ENCODE data around the gene ZCCHC17.
"Not testable (repeated sequence)": the region's sequence is repeated elsewhere in the genome, so short reads cannot be mapped to it uniquely, and the experiment has no call there.

Gene ZCCHC17

DNA sequence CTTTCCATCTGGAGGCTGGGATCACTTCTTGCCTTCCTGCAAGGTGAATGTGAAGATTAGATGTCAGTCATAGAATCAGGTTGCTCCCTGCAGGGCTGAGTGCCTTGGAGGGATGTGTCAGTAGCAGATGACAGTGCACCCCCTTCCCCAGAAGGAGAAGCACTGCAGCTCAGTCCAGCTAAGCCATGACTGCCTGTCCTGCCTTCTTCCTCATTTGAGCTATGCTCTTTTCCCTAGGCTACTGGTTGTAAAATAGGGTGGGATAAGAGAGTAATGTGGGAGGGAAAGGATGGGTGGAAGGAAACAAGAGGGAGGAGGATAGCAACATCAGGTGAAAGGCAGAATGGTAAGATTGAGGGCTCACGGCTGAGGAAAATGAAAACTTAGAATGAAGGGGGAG, 87.1 kb downstream of the ZCCHC17 start:
- no peaks in the 10 kb centered on the region for H3K9me2 ChIP-seq (replicated peaks; ENCODE audit: low read depth, low read length)
- no peaks in the 10 kb centered on the region for H3K36me3 ChIP-seq (ENCODE audit: insufficient read depth, low read length)
- no peaks in the 10 kb centered on the region for H3K79me2 ChIP-seq (ENCODE audit: insufficient read depth, low read length)
- no peak overlapping the region for H3K4me2 ChIP-seq (ENCODE audit: low read depth, low read length, poor library complexity, severe bottlenecking)
- TF ChIP-seq, protein P1, sequence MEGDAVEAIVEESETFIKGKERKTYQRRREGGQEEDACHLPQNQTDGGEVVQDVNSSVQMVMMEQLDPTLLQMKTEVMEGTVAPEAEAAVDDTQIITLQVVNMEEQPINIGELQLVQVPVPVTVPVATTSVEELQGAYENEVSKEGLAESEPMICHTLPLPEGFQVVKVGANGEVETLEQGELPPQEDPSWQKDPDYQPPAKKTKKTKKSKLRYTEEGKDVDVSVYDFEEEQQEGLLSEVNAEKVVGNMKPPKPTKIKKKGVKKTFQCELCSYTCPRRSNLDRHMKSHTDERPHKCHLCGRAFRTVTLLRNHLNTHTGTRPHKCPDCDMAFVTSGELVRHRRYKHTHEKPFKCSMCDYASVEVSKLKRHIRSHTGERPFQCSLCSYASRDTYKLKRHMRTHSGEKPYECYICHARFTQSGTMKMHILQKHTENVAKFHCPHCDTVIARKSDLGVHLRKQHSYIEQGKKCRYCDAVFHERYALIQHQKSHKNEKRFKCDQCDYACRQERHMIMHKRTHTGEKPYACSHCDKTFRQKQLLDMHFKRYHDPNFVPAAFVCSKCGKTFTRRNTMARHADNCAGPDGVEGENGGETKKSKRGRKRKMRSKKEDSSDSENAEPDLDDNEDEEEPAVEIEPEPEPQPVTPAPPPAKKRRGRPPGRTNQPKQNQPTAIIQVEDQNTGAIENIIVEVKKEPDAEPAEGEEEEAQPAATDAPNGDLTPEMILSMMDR (conservative IDR thresholded peaks at IDR 0.05; ENCODE audit: low read length) = no peak
- TF ChIP-seq EZH2phosphoT487 (IDR thresholded peaks at IDR 0.05; ENCODE audit: borderline replicate concordance) = no peak
- H3K9ac ChIP-seq (ENCODE audit: low read depth, low read length, poor library complexity, severe bottlenecking) = no peak overlapping the region
- H3K4me1 ChIP-seq (ENCODE audit: insufficient read depth, low read length, poor library complexity, severe bottlenecking) = no peaks in the 10 kb centered on the region
- H3F3A ChIP-seq (ENCODE audit: low read depth) = no peaks in the 10 kb centered on the region
- no peak overlapping the region for H3K4me3 ChIP-seq (ENCODE audit: low read length, poor library complexity, severe bottlenecking)
- no peaks in the 10 kb centered on the region for H3K9me3 ChIP-seq (ENCODE audit: insufficient read depth, low read depth, low read length)
- no peak overlapping the region for H2AFZ ChIP-seq (ENCODE audit: low read length)
- no peaks in the 10 kb centered on the region for H4K20me1 ChIP-seq (ENCODE audit: insufficient read depth, low read length, poor library complexity, severe bottlenecking)
- no peaks in the 10 kb centered on the region for H3K27me3 ChIP-seq (ENCODE audit: insufficient read depth, low read length, poor library complexity, severe bottlenecking)

DNA sequence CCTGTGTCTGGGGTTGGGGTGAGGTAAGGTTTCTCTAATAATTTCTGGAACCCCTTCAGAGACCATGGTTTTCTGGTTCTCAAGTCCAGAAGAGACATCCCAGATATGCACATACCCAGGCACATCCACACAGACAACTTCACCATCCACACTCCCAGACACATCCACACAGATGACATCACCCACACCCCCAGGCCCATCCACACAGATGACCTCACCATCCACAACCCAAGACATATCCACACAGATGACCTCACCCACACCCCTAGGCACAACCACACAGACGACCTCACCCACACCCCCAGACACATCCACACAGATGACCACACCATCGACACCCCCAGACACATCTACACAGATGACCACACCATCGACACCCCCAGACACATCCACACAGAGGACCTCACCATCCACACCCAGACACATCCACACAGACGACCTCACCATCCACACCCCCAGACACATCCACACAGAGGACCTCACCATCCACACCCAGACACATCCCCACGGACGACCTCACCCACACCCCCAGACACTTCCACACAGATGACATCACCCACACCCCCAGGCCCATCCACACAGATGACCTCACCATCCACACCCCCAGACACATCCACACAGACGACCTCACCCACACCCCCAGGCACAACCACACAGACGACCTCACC, 89.9 kb downstream of the ZCCHC17 start:
- not testable (repeated sequence) for H4K20me1 ChIP-seq (ENCODE audit: insufficient read depth, low read length, poor library complexity, severe bottlenecking); H3K4me1 ChIP-seq (ENCODE audit: insufficient read depth, low read length, poor library complexity, severe bottlenecking); H3K9me2 ChIP-seq (replicated peaks; ENCODE audit: low read depth, low read length); H3K4me2 ChIP-seq (ENCODE audit: low read depth, low read length, poor library complexity, severe bottlenecking); H3F3A ChIP-seq (ENCODE audit: low read depth); H3K4me3 ChIP-seq (ENCODE audit: low read length, poor library complexity, severe bottlenecking); H3K27me3 ChIP-seq (ENCODE audit: insufficient read depth, low read length, poor library complexity, severe bottlenecking); H3K79me2 ChIP-seq (ENCODE audit: insufficient read depth, low read length); H3K9me3 ChIP-seq (ENCODE audit: insufficient read depth, low read depth, low read length); H2AFZ ChIP-seq (ENCODE audit: low read length); H3K9ac ChIP-seq (ENCODE audit: low read depth, low read length, poor library complexity, severe bottlenecking); H3K36me3 ChIP-seq (ENCODE audit: insufficient read depth, low read length)

- Histone ChIP-seq H2AFZ (ENCODE audit: low read length) (no peak overlapping the region), H3K79me2 (ENCODE audit: insufficient read depth, low read length) (no peaks in the 10 kb centered on the region), H3K4me1 (ENCODE audit: insufficient read depth, low read length, poor library complexity, severe bottlenecking) (no peaks in the 10 kb centered on the region), H3K4me3 (ENCODE audit: low read length, poor library complexity, severe bottlenecking) (no peak overlapping the region), H3F3A (ENCODE audit: low read depth) (no peaks in the 10 kb centered on the region), H3K9ac (ENCODE audit: low read depth, low read length, poor library complexity, severe bottlenecking) (no peak overlapping the region), H3K36me3 (ENCODE audit: insufficient read depth, low read length) (no peaks in the 10 kb centered on the region), H3K9me2 (replicated peaks; ENCODE audit: low read depth, low read length) (no peaks in the 10 kb centered on the region), H4K20me1 (ENCODE audit: insufficient read depth, low read length, poor library complexity, severe bottlenecking) (no peaks in the 10 kb centered on the region), H3K27me3 (ENCODE audit: insufficient read depth, low read length, poor library complexity, severe bottlenecking) (no peaks in the 10 kb centered on the region), H3K4me2 (ENCODE audit: low read depth, low read length, poor library complexity, severe bottlenecking) (no peak overlapping the region), H3K9me3 (ENCODE audit: insufficient read depth, low read depth, low read length) (no peaks in the 10 kb centered on the region)
- TF ChIP-seq, protein P1 (conservative IDR thresholded peaks at IDR 0.05; ENCODE audit: low read length) = no peak
- no peak for TF ChIP-seq EZH2phosphoT487 (IDR thresholded peaks at IDR 0.05; ENCODE audit: borderline replicate concordance)
Measured at GRCh38 chr1:31387612-31388011, 90.8 kb downstream of the ZCCHC17 start.

DNA sequence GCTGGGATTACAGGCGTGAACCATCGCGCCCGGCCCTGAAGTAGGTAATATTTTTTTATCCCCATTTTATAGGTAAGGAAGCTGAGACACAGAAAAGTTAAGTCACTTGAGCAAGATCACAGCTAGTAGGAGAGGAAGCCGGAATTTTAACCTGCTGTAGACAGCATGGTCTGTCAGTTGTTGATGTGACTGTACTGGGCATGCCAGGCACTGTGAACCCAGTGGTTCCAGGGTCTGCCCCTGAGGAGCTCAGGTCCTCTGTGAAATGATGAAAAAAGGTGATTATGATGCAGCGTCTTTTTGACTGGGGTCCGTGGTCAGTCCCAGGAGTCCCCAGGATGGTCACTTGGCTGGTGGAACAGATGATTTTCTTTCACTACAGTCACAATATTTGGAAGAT, 92.8 kb downstream of the ZCCHC17 start:
- Histone ChIP-seq H3K9me2 (replicated peaks; ENCODE audit: low read depth, low read length) (no peaks in the 10 kb centered on the region), H3K36me3 (ENCODE audit: insufficient read depth, low read length) (no peaks in the 10 kb centered on the region), H3K27me3 (ENCODE audit: insufficient read depth, low read length, poor library complexity, severe bottlenecking) (no peaks in the 10 kb centered on the region), H4K20me1 (ENCODE audit: insufficient read depth, low read length, poor library complexity, severe bottlenecking) (no peaks in the 10 kb centered on the region), H3K4me3 (ENCODE audit: low read length, poor library complexity, severe bottlenecking) (no peak overlapping the region), H3K9ac (ENCODE audit: low read depth, low read length, poor library complexity, severe bottlenecking) (no peak overlapping the region), H2AFZ (ENCODE audit: low read length) (no peak overlapping the region), H3F3A (ENCODE audit: low read depth) (no peaks in the 10 kb centered on the region), H3K4me1 (ENCODE audit: insufficient read depth, low read length, poor library complexity, severe bottlenecking) (peaks cover 4% of the 10 kb centered on the region), H3K79me2 (ENCODE audit: insufficient read depth, low read length) (no peaks in the 10 kb centered on the region), H3K9me3 (ENCODE audit: insufficient read depth, low read depth, low read length) (no peaks in the 10 kb centered on the region), H3K4me2 (ENCODE audit: low read depth, low read length, poor library complexity, severe bottlenecking) (no peak overlapping the region)
- TF ChIP-seq, protein P1 (conservative IDR thresholded peaks at IDR 0.05; ENCODE audit: low read length) = no peak
- TF ChIP-seq EZH2phosphoT487 (IDR thresholded peaks at IDR 0.05; ENCODE audit: borderline replicate concordance) = no peak

Measured in Loucy (cell line).